Endothelial cell of umbilical vein (primary cell): ENCODE data around the gene FAM204A. TPM values are rescaled to one million over a fixed set of nuclear protein-coding genes. Genes with fewer than 3 reads are reported as not detected.

Source experiments
- BruUV-seq: library from RNA; stranded (reverse); fragments of 400-500 nt; replicated peaks from 2 replicates; lab custom pipeline; 2021; lab: Mats Ljungman, UMichigan
- CTCF ChIA-PET: fragments of 300-600, 350-600 bp; sonication (Branson Sonifier 250); formaldehyde crosslinking; loops from one replicate; lab custom pipeline; 2021; ENCODE audit warnings: antibody characterized with exemption, inconsistent platforms; lab: Charles Lee
- POLR2A ChIA-PET: fragments of 300-600, 350-600 bp; sonication (Branson Sonifier 250); formaldehyde crosslinking; loops from one replicate; lab custom pipeline; 2021; ENCODE audit warnings: antibody characterized with exemption, inconsistent platforms; lab: Charles Lee
- DNase-seq: peaks from one replicate; pipeline ENCODE4 v3.0.0-alpha.2; 2011; ENCODE audit warnings: low read depth, low spot score
- FAIRE-seq: peaks from 2 replicates; lab custom pipeline; 2011; peaks lifted over from hg19 to GRCh38; lab: Jason Lieb, UNC
- H2AFZ ChIP-seq: 2 replicates; pipeline ENCODE4 v1.6.0; 2012; ENCODE audit warnings: low read depth, low read length, control low read depth, inconsistent platforms
- H3K27ac ChIP-seq: 2 replicates; pipeline ENCODE4 v1.5.1; 2011; ENCODE audit warnings: low read depth, mild to moderate bottlenecking, control low read depth, low read length, moderate library complexity; ENCODE audit not compliant: insufficient read depth
- H3K27me3 ChIP-seq, 2 experiments: 2 replicates each; pipeline versions ENCODE4 v1.6.0 to v1.6.1; 2011; ENCODE audit warnings: low read length in 2 of 2, mixed read lengths in 1 of 2; ENCODE audit not compliant: control insufficient read depth in 2 of 2, insufficient read depth in 2 of 2
- H3K36me3 ChIP-seq, 2 experiments: 2 replicates in 1 of 2; 3 replicates in 1 of 2; pipeline ENCODE4 v1.5.1; 2011; ENCODE audit warnings: low read length in 2 of 2, mild to moderate bottlenecking in 1 of 2, moderate library complexity in 1 of 2; ENCODE audit not compliant: control insufficient read depth in 2 of 2, insufficient read depth in 2 of 2; ENCODE audit errors: extremely low read depth in 1 of 2
- H3K4me1 ChIP-seq: 3 replicates; pipeline ENCODE4 v1.5.1; 2011; ENCODE audit warnings: mild to moderate bottlenecking, low read length; ENCODE audit not compliant: control insufficient read depth, insufficient read depth; ENCODE audit errors: extremely low read depth
- H3K4me2 ChIP-seq: 2 replicates; pipeline ENCODE4 v1.6.1; 2011; ENCODE audit warnings: low read length, control low read depth, mixed read lengths; ENCODE audit not compliant: insufficient read depth
- H3K4me3 ChIP-seq, 3 experiments: fragments of 200-600 bp in 1 of 3; sonication (generic), shearing (Covaris generic) in 1 of 3; replicated peaks in 1 of 3; 2 replicates each; pipeline ENCODE4 v1.5.1; 2011 to 2016; ENCODE audit warnings: control low read depth in 3 of 3, low read length in 3 of 3, mild to moderate bottlenecking in 2 of 3, inconsistent platforms in 1 of 3, low read depth in 1 of 3, moderate library complexity in 1 of 3; ENCODE audit not compliant: insufficient read depth in 1 of 3
- H3K79me2 ChIP-seq: 2 replicates; pipeline ENCODE4 v1.6.0; 2012; ENCODE audit warnings: low read length, inconsistent platforms; ENCODE audit not compliant: control insufficient read depth, insufficient read depth
- H3K9ac ChIP-seq: replicated peaks from 2 replicates; pipeline ENCODE3; 2011; ENCODE audit warnings: low read length, control low read depth; ENCODE audit not compliant: insufficient read depth; ENCODE audit errors: extremely low read depth
- H3K9me1 ChIP-seq: replicated peaks from 3 replicates; pipeline ENCODE4 v1.6.0; 2011; ENCODE audit warnings: mild to moderate bottlenecking, low read length; ENCODE audit not compliant: control insufficient read depth, insufficient read depth; ENCODE audit errors: extremely low read depth
- H3K9me3 ChIP-seq: replicated peaks from 2 replicates; pipeline ENCODE4 v1.5.1; 2012; ENCODE audit warnings: low read length, inconsistent platforms; ENCODE audit not compliant: control insufficient read depth, insufficient read depth
- H4K20me1 ChIP-seq: replicated peaks from 2 replicates; pipeline ENCODE3; 2011; ENCODE audit warnings: mild to moderate bottlenecking, low read length; ENCODE audit not compliant: control insufficient read depth, insufficient read depth; ENCODE audit errors: extremely low read depth
- CTCF ChIP-seq, 2 donors: IDR thresholded peaks; 1 replicate in 1 of 2; 2 replicates in 1 of 2; pipeline ENCODE4 v1.5.1; 2011; ENCODE audit warnings: low read length in 2 of 2, mild to moderate bottlenecking in 2 of 2, moderate library complexity in 2 of 2, control low read depth in 1 of 2, inconsistent platforms in 1 of 2, low read depth in 1 of 2; ENCODE audit not compliant: insufficient read depth in 1 of 2; ENCODE audit errors: extremely low read depth in 1 of 2
- EZH2 ChIP-seq: IDR thresholded peaks from 2 replicates; pipeline ENCODE4 v1.6.1; 2012; ENCODE audit warnings: borderline replicate concordance, low read depth, mild to moderate bottlenecking, moderate library complexity, low read length, inconsistent platforms; ENCODE audit not compliant: severe bottlenecking
- FOS ChIP-seq: IDR thresholded peaks from 2 replicates; pipeline ENCODE4 v1.6.1; 2011; ENCODE audit warnings: mild to moderate bottlenecking, low read length, moderate library complexity, borderline replicate concordance; ENCODE audit not compliant: insufficient read depth
- GATA2 ChIP-seq: IDR thresholded peaks from 2 replicates; pipeline ENCODE4 v1.7.0; 2011; ENCODE audit warnings: low read depth, mild to moderate bottlenecking, moderate library complexity, mixed read lengths, low read length; ENCODE audit not compliant: insufficient read length, insufficient read depth
- JUN ChIP-seq: IDR thresholded peaks from 2 replicates; pipeline ENCODE4 v1.6.1; 2011; ENCODE audit warnings: borderline replicate concordance, low read depth; ENCODE audit not compliant: insufficient read length, insufficient read depth
- MAX ChIP-seq: IDR thresholded peaks from 2 replicates; pipeline ENCODE4 v1.6.1; 2011; ENCODE audit not compliant: insufficient read depth, insufficient read length
- MYC ChIP-seq: IDR thresholded peaks from one replicate; pipeline ENCODE4 v1.6.1; 2011; ENCODE audit warnings: mild to moderate bottlenecking, low read depth, low read length
- POLR2A ChIP-seq: IDR thresholded peaks from 2 replicates; pipeline ENCODE4 v1.6.1; 2012; ENCODE audit warnings: low read depth, mild to moderate bottlenecking, control low read depth, low read length
- POLR2AphosphoS5 ChIP-seq: IDR thresholded peaks from 2 replicates; pipeline ENCODE4 v1.6.1; 2012; ENCODE audit warnings: low read depth, mild to moderate bottlenecking, control low read depth, low read length, moderate library complexity; ENCODE audit not compliant: insufficient read depth
- dilution Hi-C: fragments of 300-500 bp; cut with MboI; formaldehyde crosslinking; loops from one replicate; pipeline ENCODE4 v1.15.0; 2019; ENCODE audit warnings: low sequenced_read_pairs; ENCODE audit not compliant: extremely low pct_ligation_motif_present
- intact Hi-C: fragments of 100-400 bp; cut with micrococcal nuclease; formaldehyde crosslinking; loops from one replicate; pipeline ENCODE4 v1.10.0; 2022
- polyA plus RNA-seq, 4 experiments: library from polyadenylated mRNA; depleted of rRNA in 3 of 4; stranded (reverse) in 3 of 4; unstranded in 1 of 4; fragments of >200 nt; gene quantifications; 2 replicates each; pipeline versions ENCODE4 v1.2.1 to v1.2.3, GENCODE V29; 2011 to 2012; ENCODE audit warnings: missing spikeins in 1 of 4
- total RNA-seq: library from RNA; stranded (reverse); gene quantifications from 2 replicates; pipeline ENCODE4 v1.2.3, GENCODE V29; 2021

The FAM204A gene
- total and polyA plus RNA-seq, 2 donors (not counting 3 experiments of a cell fraction or from before 2014, with no cell fraction given), result 11.1 to 73.7 TPM

- H3K4me3 ChIP-seq, result no peak overlapping the region
- TF ChIP-seq GATA2 (no peak), MYC (no peak), JUN (no peak), EZH2 (no peak), FOS (no peak), MAX (no peak), CTCF (IDR thresholded peaks at IDR 0.05; ENCODE audit: extremely low read depth in 1 of 2, insufficient read depth in 1 of 2, low read depth in 1 of 2, low read length in 2 of 2) (no peak), POLR2AphosphoS5 (no peak), POLR2A (no peak)
- no peak overlapping the region for H2AFZ ChIP-seq
- BruUV-seq, result no TSS peak
- DNase-seq (no peak), FAIRE-seq (no peak)
- H3K36me3 ChIP-seq, result no peaks in the 10 kb centered on the region
- no peak overlapping the region for H3K27ac ChIP-seq
- intact Hi-C loops (no loop called here), dilution Hi-C loops (no loop called here)
- no peaks in the 10 kb centered on the region for H3K9me1 ChIP-seq
- H3K4me1 ChIP-seq, result no peaks in the 10 kb centered on the region
- no peak overlapping the region for H3K4me2 ChIP-seq
- H3K9ac ChIP-seq, result no peak overlapping the region
- H3K79me2 ChIP-seq, result no peaks in the 10 kb centered on the region
- H3K27me3 ChIP-seq, result peaks cover 0 to 3% of the 10 kb centered on the region in 2 experiments
- ChIA-PET POLR2A (no interaction called here), CTCF (no interaction called here)
- H3K9me3 ChIP-seq, result no peaks in the 10 kb centered on the region
- no peaks in the 10 kb centered on the region for H4K20me1 ChIP-seq
Observed at GRCh38 chr10:118264252-118264651, 77.9 kb downstream of the FAM204A start.
